ENCODE data around the gene CNGA3.

GRCh38 chr2:98403878-98404277 is 57.6 kb downstream of the CNGA3 start:
- TF ChIP-seq, protein P1, sequence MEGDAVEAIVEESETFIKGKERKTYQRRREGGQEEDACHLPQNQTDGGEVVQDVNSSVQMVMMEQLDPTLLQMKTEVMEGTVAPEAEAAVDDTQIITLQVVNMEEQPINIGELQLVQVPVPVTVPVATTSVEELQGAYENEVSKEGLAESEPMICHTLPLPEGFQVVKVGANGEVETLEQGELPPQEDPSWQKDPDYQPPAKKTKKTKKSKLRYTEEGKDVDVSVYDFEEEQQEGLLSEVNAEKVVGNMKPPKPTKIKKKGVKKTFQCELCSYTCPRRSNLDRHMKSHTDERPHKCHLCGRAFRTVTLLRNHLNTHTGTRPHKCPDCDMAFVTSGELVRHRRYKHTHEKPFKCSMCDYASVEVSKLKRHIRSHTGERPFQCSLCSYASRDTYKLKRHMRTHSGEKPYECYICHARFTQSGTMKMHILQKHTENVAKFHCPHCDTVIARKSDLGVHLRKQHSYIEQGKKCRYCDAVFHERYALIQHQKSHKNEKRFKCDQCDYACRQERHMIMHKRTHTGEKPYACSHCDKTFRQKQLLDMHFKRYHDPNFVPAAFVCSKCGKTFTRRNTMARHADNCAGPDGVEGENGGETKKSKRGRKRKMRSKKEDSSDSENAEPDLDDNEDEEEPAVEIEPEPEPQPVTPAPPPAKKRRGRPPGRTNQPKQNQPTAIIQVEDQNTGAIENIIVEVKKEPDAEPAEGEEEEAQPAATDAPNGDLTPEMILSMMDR (IDR thresholded peaks at IDR 0.05) = no peak
- TF ChIP-seq EHMT2 (IDR thresholded peaks at IDR 0.05; ENCODE audit: low read depth) = no peak
- no peak for TF ChIP-seq MAZ (IDR thresholded peaks at IDR 0.05; ENCODE audit: borderline replicate concordance, low read depth, low read length)
- no peak for TF ChIP-seq POLR2A (IDR thresholded peaks at IDR 0.05; ENCODE audit: low read length)
- TF ChIP-seq RAD21 (conservative IDR thresholded peaks at IDR 0.05 in 1 of 2, IDR thresholded peaks at IDR 0.05 in 1 of 2) = no peak
- no peak for TF ChIP-seq SREBF2 (IDR thresholded peaks at IDR 0.05)
- TF ChIP-seq MAX (IDR thresholded peaks at IDR 0.05) = no peak
